K562 (cell line): Measurements from ENCODE around the gene MFSD12. TPM values are rescaled to one million over a fixed set of nuclear protein-coding genes. Genes with fewer than 3 reads are reported as not detected.

Experiments used
- C11orf30 ChIP-seq: fragments of 450-650 bp; IDR thresholded peaks from 2 replicates; pipeline ENCODE4 v1.6.1; 2016; ENCODE audit warnings: low read depth, mild to moderate bottlenecking
- CREB1 ChIP-seq, 2 experiments: sonication (generic) in 1 of 2; formaldehyde crosslinking in 1 of 2; IDR thresholded peaks; 2 replicates each; pipeline versions ENCODE4 v1.6.1 to v1.8.0; 2012 to 2022; ENCODE audit warnings: inconsistent platforms in 1 of 2, mild to moderate bottlenecking in 1 of 2, missing genetic modification reagents in 1 of 2, moderate library complexity in 1 of 2
- ELF2 ChIP-seq: fragments of 250-450 bp; sonication (Bioruptor Pico); IDR thresholded peaks from 2 replicates; pipeline ENCODE4 v1.5.0; 2021; ENCODE audit warnings: mild to moderate bottlenecking
- GABPB2 ChIP-seq: fragments of 250-450 bp; sonication (Bioruptor Pico); conservative IDR thresholded peaks from 2 replicates; pipeline ENCODE4 v1.5.1; 2021; ENCODE audit warnings: mild to moderate bottlenecking
- HNRNPLL ChIP-seq: fragments of 200-400 bp; formaldehyde crosslinking; IDR thresholded peaks from 2 replicates; pipeline ENCODE4 v1.6.1; 2017; ENCODE audit warnings: low read length, low read depth, mild to moderate bottlenecking; ENCODE audit not compliant: poor library complexity, severe bottlenecking
- JUND ChIP-seq, 2 experiments: IDR thresholded peaks; 2 replicates in 1 of 2; 3 replicates in 1 of 2; pipeline ENCODE4 v1.6.1; 2011; ENCODE audit warnings: borderline replicate concordance in 2 of 2, low read depth in 2 of 2, low read length in 2 of 2, improper control_type of control experiment in 1 of 2, missing biosample characterization in 1 of 2, missing genetic modification characterization in 1 of 2, missing genetic modification reagents in 1 of 2
- KDM2B ChIP-seq: fragments of 250-450 bp; sonication (Bioruptor Pico); IDR thresholded peaks from 2 replicates; pipeline ENCODE4 v1.8.0; 2021; ENCODE audit warnings: mild to moderate bottlenecking, moderate library complexity
- NFE2 ChIP-seq: IDR thresholded peaks from 2 replicates; pipeline ENCODE4 v1.6.1; 2014; ENCODE audit warnings: antibody characterized with exemption, low read depth
- NR3C1 ChIP-seq: sonication (generic); formaldehyde crosslinking; IDR thresholded peaks from 2 replicates; pipeline ENCODE4 v1.8.1; 2022; ENCODE audit warnings: missing genetic modification reagents
- PRPF4 ChIP-seq: fragments of 200-400 bp; formaldehyde crosslinking; IDR thresholded peaks from one replicate; pipeline ENCODE4 v1.6.1; 2017; ENCODE audit warnings: low read length, low read depth, mild to moderate bottlenecking; ENCODE audit not compliant: insufficient read depth, poor library complexity, severe bottlenecking
- RAD51 ChIP-seq: fragments of 450-650 bp; IDR thresholded peaks from 2 replicates; pipeline ENCODE4 v1.7.1; 2016; ENCODE audit warnings: low read depth, mild to moderate bottlenecking, borderline replicate concordance
- RREB1 ChIP-seq: fragments of 250-450 bp; sonication (Bioruptor Pico); IDR thresholded peaks from 2 replicates; pipeline ENCODE4 v1.4.0; 2020
- SP1 ChIP-seq: sonication (generic); formaldehyde crosslinking; IDR thresholded peaks from 2 replicates; pipeline ENCODE4 v1.8.1; 2022; ENCODE audit warnings: mild to moderate bottlenecking, missing genetic modification reagents
- TRIM28 ChIP-seq: fragments of 450-650 bp; IDR thresholded peaks from 2 replicates; pipeline ENCODE4 v1.6.1; 2017
- U2AF1 ChIP-seq: fragments of 200-400 bp; formaldehyde crosslinking; optimal IDR thresholded peaks from 2 replicates; pipeline ENCODE3; 2017; ENCODE audit warnings: mild to moderate bottlenecking, low read depth, low read length, moderate library complexity
- USF2 ChIP-seq: sonication (generic); formaldehyde crosslinking; IDR thresholded peaks from 2 replicates; pipeline ENCODE4 v1.5.0; 2020; ENCODE audit warnings: missing genetic modification reagents
- XRCC3 ChIP-seq: fragments of 450-650 bp; IDR thresholded peaks from 2 replicates; pipeline ENCODE4 v1.6.1; 2017; ENCODE audit warnings: mild to moderate bottlenecking, moderate library complexity
- polyA plus RNA-seq, 8 experiments: library from polyadenylated mRNA; depleted of rRNA in 4 of 8; stranded (reverse) in 5 of 8; unstranded in 3 of 8; fragments of >200 nt; fragmentation: Nextera tagmentation in 2 of 8; fragmentation: Illumina TruSeq in 1 of 8; extraction: Ambion mirVana in 2 of 8; extraction: Trizol in 1 of 8; gene quantifications; 2 replicates each; pipeline versions ENCODE4 v1.2.1 to v1.2.3, GENCODE V29; 2011 to 2014; ENCODE audit warnings: inconsistent platforms in 1 of 8, missing spikeins in 1 of 8
- total RNA-seq, 7 experiments: library from RNA; depleted of rRNA in 6 of 7; stranded (reverse); fragments of >200 nt in 6 of 7; fragmentation: Illumina TruSeq in 2 of 7; extraction: Trizol in 2 of 7; gene quantifications; 2 replicates each; pipeline versions ENCODE4 v1.2.1 to v1.2.3, GENCODE V29; 2011 to 2021; ENCODE audit warnings: low replicate concordance in 1 of 7
- TF ChIP-seq, protein P1 (sequence below): sonication (generic); formaldehyde crosslinking; IDR thresholded peaks from 2 replicates; pipeline ENCODE4 v1.8.1; 2023; ENCODE audit warnings: mild to moderate bottlenecking, missing genetic modification reagents

Gene MFSD12
- total and polyA plus RNA-seq, 9 of the 15 experiments (the other 6 are each of a cell fraction or from before 2014, with no cell fraction given), result 0.69 to 112 (median 31.8) TPM

- peak; percentile 88; the same call in 1 of the 2 replicates for TF ChIP-seq KDM2B (CRISPR knock-in tag)
- peak; percentile 97 for TF ChIP-seq SP1 (CRISPR knock-in tag)
- no peak for TF ChIP-seq TRIM28
- TF ChIP-seq CREB1 (IDR thresholded peaks at IDR 0.05), result peak; percentile 53
- peak; percentile 86 for TF ChIP-seq CREB1 (CRISPR knock-in tag; IDR thresholded peaks at IDR 0.05)
- peak; percentile 88 for TF ChIP-seq U2AF1
- TF ChIP-seq RAD51, result peak; percentile 33; the same call in 1 of the 2 replicates
- peak; percentile 14; the same call in 1 of the 2 replicates for TF ChIP-seq NFE2
- no peak for TF ChIP-seq RREB1 (CRISPR knock-in tag)
- 0 out of 2 replicates have a peak, but pooled peaks have one; percentile 58 for TF ChIP-seq ELF2 (CRISPR knock-in tag)
- no peak for TF ChIP-seq XRCC3
- TF ChIP-seq HNRNPLL, result peak; percentile 82
- TF ChIP-seq USF2, result peak; percentile 57; the same call in 1 of the 2 replicates
- TF ChIP-seq, protein P1, sequence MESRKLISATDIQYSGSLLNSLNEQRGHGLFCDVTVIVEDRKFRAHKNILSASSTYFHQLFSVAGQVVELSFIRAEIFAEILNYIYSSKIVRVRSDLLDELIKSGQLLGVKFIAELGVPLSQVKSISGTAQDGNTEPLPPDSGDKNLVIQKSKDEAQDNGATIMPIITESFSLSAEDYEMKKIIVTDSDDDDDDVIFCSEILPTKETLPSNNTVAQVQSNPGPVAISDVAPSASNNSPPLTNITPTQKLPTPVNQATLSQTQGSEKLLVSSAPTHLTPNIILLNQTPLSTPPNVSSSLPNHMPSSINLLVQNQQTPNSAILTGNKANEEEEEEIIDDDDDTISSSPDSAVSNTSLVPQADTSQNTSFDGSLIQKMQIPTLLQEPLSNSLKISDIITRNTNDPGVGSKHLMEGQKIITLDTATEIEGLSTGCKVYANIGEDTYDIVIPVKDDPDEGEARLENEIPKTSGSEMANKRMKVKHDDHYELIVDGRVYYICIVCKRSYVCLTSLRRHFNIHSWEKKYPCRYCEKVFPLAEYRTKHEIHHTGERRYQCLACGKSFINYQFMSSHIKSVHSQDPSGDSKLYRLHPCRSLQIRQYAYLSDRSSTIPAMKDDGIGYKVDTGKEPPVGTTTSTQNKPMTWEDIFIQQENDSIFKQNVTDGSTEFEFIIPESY (CRISPR knock-in tag), result peak; percentile 15; the same call in 1 of the 2 replicates
- peak; percentile 17; the same call in 1 of the 2 replicates for TF ChIP-seq JUND (IDR thresholded peaks at IDR 0.05; ENCODE audit: borderline replicate concordance, low read depth, low read length)
- TF ChIP-seq JUND (tag; IDR thresholded peaks at IDR 0.05; ENCODE audit: borderline replicate concordance, low read depth, low read length), result no peak
- no peak for TF ChIP-seq GABPB2 (CRISPR knock-in tag)
- 0 out of 2 replicates have a peak, but pooled peaks have one; percentile 15 for TF ChIP-seq NR3C1
- TF ChIP-seq C11orf30, result 0 out of 2 replicates have a peak, but pooled peaks have one; percentile 9
- no peak for TF ChIP-seq PRPF4
These were observed at the start of gene MFSD12 (continued) for GRCh38 chr19:3557461-3558248.
